Endothelial cell (in vitro differentiated cells): ENCODE measurements around the gene PPP1R27. TPM values are rescaled to one million over a fixed set of nuclear protein-coding genes. Genes with fewer than 3 reads are reported as not detected.

Source experiments
- DNase-seq: peaks from one replicate; pipeline ENCODE4 v3.0.0; 2021; ENCODE audit warnings: low spot score
- H3K27ac Mint-ChIP-seq: one replicate; pipeline ENCODE4 v1.8.0; 2021; ENCODE audit warnings: mixed read lengths, inconsistent platforms; ENCODE audit not compliant: unreplicated experiment
- H3K27me3 Mint-ChIP-seq: one replicate; pipeline ENCODE4 v1.8.0; 2021; ENCODE audit warnings: mild to moderate bottlenecking, moderate library complexity, mixed read lengths, inconsistent platforms; ENCODE audit not compliant: unreplicated experiment
- H3K36me3 Mint-ChIP-seq: one replicate; pipeline ENCODE4 v1.8.0; 2021; ENCODE audit warnings: mild to moderate bottlenecking, low read depth, mixed read lengths, inconsistent platforms; ENCODE audit not compliant: unreplicated experiment
- H3K4me1 Mint-ChIP-seq: one replicate; pipeline ENCODE4 v1.8.0; 2021; ENCODE audit warnings: mild to moderate bottlenecking, mixed read lengths, inconsistent platforms; ENCODE audit not compliant: unreplicated experiment
- H3K4me3 Mint-ChIP-seq: one replicate; pipeline ENCODE4 v1.8.0; 2021; ENCODE audit warnings: mild to moderate bottlenecking, mixed read lengths, inconsistent platforms; ENCODE audit not compliant: unreplicated experiment
- H3K9me3 Mint-ChIP-seq: one replicate; pipeline ENCODE4 v1.8.0; 2021; ENCODE audit warnings: mixed read lengths, inconsistent platforms; ENCODE audit not compliant: unreplicated experiment
- CTCF ChIP-seq: fragments of 200-600 bp; sonication (generic); IDR thresholded peaks from one replicate; pipeline ENCODE4 v1.5.0; 2021; ENCODE audit warnings: antibody characterized with exemption; ENCODE audit not compliant: unreplicated experiment
- total RNA-seq: library from RNA; stranded (reverse); fragmentation: NEBNext Ultra II Directional; extraction: Animal tissue kit (Norgen Biotek cat#: 25700); gene quantifications from one replicate; pipeline ENCODE4 v1.2.1, GENCODE V29; 2021; ENCODE audit not compliant: unreplicated experiment

The PPP1R27 gene
- total RNA-seq, 1 donor from 2014 or later: not detected

GRCh38 chr17:81806461-81807209, 28.2 kb downstream of the PPP1R27 start:
- Mint-ChIP-seq H3K4me3 (no peak overlapping the region), H3K9me3 (no peaks in the 10 kb centered on the region), H3K36me3 (peaks cover 8% of the 10 kb centered on the region), H3K27ac (no peak overlapping the region), H3K27me3 (peaks cover 18% of the 10 kb centered on the region), H3K4me1 (no peaks in the 10 kb centered on the region)
- no peak for TF ChIP-seq CTCF
- DNase-seq: no peak

- no peak overlapping the region for H3K27ac Mint-ChIP-seq
- no peak for TF ChIP-seq CTCF
- H3K9me3 Mint-ChIP-seq: no peaks in the 10 kb centered on the region
- H3K36me3 Mint-ChIP-seq: peaks cover 9% of the 10 kb centered on the region
- H3K4me3 Mint-ChIP-seq: no peak overlapping the region
- peaks cover 19% of the 10 kb centered on the region for H3K27me3 Mint-ChIP-seq
- no peak for DNase-seq
- H3K4me1 Mint-ChIP-seq: no peaks in the 10 kb centered on the region
Observed at GRCh38 chr17:81805707-81806460, 29.0 kb downstream of the PPP1R27 start.

- TF ChIP-seq CTCF: no peak
- H3K36me3 Mint-ChIP-seq: peaks cover 11% of the 10 kb centered on the region
- no peak for DNase-seq
- H3K27me3 Mint-ChIP-seq: peaks cover 19% of the 10 kb centered on the region
- H3K4me3 Mint-ChIP-seq: no peak overlapping the region
- no peaks in the 10 kb centered on the region for H3K4me1 Mint-ChIP-seq
- no peak overlapping the region for H3K27ac Mint-ChIP-seq
- no peaks in the 10 kb centered on the region for H3K9me3 Mint-ChIP-seq
Observed at GRCh38 chr17:81804559-81805399, 30.1 kb downstream of the PPP1R27 start.

- no peaks in the 10 kb centered on the region for H3K9me3 Mint-ChIP-seq
- H3K27ac Mint-ChIP-seq: no peak within 1 kb of the TSS
- no peak within 1 kb of the TSS for H3K4me3 Mint-ChIP-seq
- TF ChIP-seq CTCF: no peak
- H3K27me3 Mint-ChIP-seq: peaks cover 16% of the 10 kb centered on the region
- H3K36me3 Mint-ChIP-seq: peaks cover 4% of the 10 kb centered on the region
- H3K4me1 Mint-ChIP-seq: no peaks in the 10 kb centered on the region
- no peak for DNase-seq
Observed at GRCh38 chr17:81803728-81804558, 30.9 kb downstream of the PPP1R27 start, which contains the start of gene GCGR. TSS of gene GCGR (plus strand) at chr17:81804150. CDS start at chr17:81809019, 4,869 bp downstream.
